NT2/D1 (cell line): ENCODE results near the gene CCDC86.

Source experiments
- SUZ12 ChIP-seq: IDR thresholded peaks from 2 replicates; pipeline ENCODE4 v1.6.1; 2011; ENCODE audit not compliant: insufficient read length, insufficient read depth; ENCODE audit errors: extremely low read depth
- YY1 ChIP-seq: IDR thresholded peaks from 2 replicates; pipeline ENCODE4 v1.6.1; 2011; ENCODE audit not compliant: insufficient read length, insufficient read depth
- ZNF274 ChIP-seq: IDR thresholded peaks from 2 replicates; pipeline ENCODE4 v1.6.1; 2011; ENCODE audit warnings: mild to moderate bottlenecking, low read depth, low read length

DNA sequence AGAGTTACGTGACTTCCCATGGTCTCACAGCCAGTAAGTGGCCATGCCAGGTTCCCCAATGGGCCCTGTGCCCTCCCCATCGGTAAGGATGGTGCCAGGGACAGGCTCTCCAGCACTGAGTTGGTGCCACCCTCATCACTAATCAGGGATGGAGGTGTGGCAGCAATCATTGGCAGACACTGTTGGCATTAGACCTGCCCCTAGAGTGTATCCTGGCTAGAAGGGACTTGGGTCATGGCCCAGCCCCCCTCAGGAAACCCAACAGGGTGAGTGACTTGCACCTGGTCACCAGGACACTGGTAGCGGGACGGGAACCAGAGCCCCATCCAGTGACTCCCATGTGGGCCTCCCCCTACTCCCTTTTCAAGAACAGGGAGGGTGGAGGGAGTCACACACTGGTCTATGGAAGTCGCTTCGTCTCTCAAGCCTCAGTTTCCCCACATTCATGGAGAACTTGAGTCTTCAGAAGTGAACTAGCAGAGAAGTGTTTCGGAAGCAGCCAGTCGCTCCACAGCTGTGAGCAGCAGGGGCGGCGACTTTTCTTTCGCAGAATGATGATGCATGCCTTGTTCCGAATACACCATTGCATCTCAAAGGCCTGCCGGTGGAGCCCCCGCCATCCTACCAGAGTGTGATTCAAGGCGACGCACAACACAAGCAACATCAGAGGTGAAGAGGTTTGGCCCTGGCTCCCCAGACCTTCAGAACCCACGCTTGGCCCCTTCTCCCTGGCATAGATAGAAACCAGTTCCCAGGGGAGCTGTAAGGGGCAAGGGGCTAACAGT is 43.9 kb upstream of the CCDC86 start:
- TF ChIP-seq YY1 (no peak), ZNF274 (no peak), SUZ12 (no peak)
